ENCODE measurements around the gene AKAP13.

DNA sequence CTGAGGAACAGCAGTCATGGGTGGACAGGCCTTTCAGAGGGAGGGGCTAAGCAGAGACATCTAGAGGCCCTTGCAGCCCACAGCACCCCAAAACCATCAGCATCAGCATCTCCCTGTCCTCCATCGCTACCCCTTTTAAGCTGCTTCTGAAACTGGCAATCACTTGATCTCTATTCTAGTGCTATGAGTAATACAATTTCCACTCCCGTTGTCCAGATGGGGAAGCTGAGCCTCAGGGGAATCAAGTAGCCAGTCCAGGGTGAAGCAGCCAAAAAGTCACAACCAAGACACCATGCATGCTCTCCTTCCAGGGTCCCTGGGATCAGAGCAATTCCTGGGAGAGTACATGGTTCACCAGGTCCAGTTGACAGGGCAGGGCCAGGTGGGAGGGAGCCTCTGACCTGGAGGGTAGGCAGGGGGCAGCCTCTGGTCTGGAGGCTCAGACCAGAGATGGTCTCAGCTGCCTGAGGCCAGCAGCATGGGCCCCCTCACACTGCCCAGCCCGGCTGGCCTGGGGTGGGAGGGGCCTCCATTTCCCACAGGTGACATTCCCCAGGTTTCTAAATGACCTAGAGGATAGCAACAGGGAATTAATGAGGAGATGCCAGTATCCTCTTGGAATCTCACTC lies 384.4 kb downstream of the AKAP13 start:
- TF ChIP-seq CTCF (IDR thresholded peaks at IDR 0.05; ENCODE audit: insufficient read depth, low read length, poor library complexity, severe bottlenecking) (no peak), EZH2phosphoT487 (conservative IDR thresholded peaks at IDR 0.05; ENCODE audit: low read length) (no peak)

Measured in SU-DHL-6 (cell line).